OCI-LY7 (cell line): ENCODE data around the gene CHST6. TPM values are rescaled to one million over a fixed set of nuclear protein-coding genes. Genes with fewer than 3 reads are reported as not detected.
A peak's percentile ranks its signal among the peaks of the same experiment; 100 is the strongest.
"Not testable (repeated sequence)": the region's sequence is repeated elsewhere in the genome, so short reads cannot be mapped to it uniquely, and the experiment has no call there.

Source experiments
- BruUV-seq: library from RNA; stranded (reverse); fragments of 400-500 nt; replicated peaks from 2 replicates; lab custom pipeline; 2021; lab: Mats Ljungman, UMichigan
- CTCF ChIA-PET: fragments of 300-600 bp; sonication (Branson Sonifier 250); formaldehyde crosslinking; loops from one replicate; lab custom pipeline; 2022; ENCODE audit warnings: antibody characterized with exemption; ENCODE audit not compliant: unreplicated experiment; lab: Charles Lee
- POLR2A ChIA-PET: fragments of 300-600 bp; sonication (Branson Sonifier 250); formaldehyde crosslinking; loops from one replicate; lab custom pipeline; 2022; ENCODE audit warnings: antibody characterized with exemption; lab: Charles Lee
- DNase-seq: peaks from one replicate; pipeline ENCODE4 v3.0.0-alpha.2; 2015; ENCODE audit warnings: low spot score
- H2AFZ ChIP-seq: fragments of 200-600 bp; sonication (generic), shearing (Covaris generic); 2 replicates; pipeline ENCODE4 v1.6.1; 2014; ENCODE audit warnings: mild to moderate bottlenecking, antibody characterized with exemption, low read length, moderate library complexity
- H3K27ac ChIP-seq: fragments of 200-600 bp; sonication (generic); 2 replicates; pipeline ENCODE4 v1.5.1; 2014; ENCODE audit warnings: mixed run types, low read depth, mild to moderate bottlenecking, moderate library complexity, low read length, inconsistent platforms; ENCODE audit not compliant: poor library complexity, severe bottlenecking
- H3K36me3 ChIP-seq: fragments of 200-600 bp; sonication (generic); 2 replicates; pipeline ENCODE4 v1.6.1; 2014; ENCODE audit warnings: mild to moderate bottlenecking, antibody characterized with exemption, low read length, moderate library complexity, mixed read lengths; ENCODE audit not compliant: insufficient read depth
- H3K4me1 ChIP-seq: fragments of 200-600 bp; sonication (generic); 2 replicates; pipeline ENCODE4 v1.5.1; 2014; ENCODE audit warnings: mild to moderate bottlenecking, low read length; ENCODE audit not compliant: insufficient read depth, poor library complexity, severe bottlenecking
- H3K4me2 ChIP-seq: fragments of 200-600 bp; sonication (generic); 2 replicates; pipeline ENCODE4 v1.6.1; 2014; ENCODE audit warnings: mild to moderate bottlenecking, low read length
- H3K4me3 ChIP-seq: fragments of 200-600 bp; sonication (generic); 2 replicates; pipeline ENCODE4 v1.5.1; 2014; ENCODE audit warnings: mild to moderate bottlenecking, low read depth, low read length; ENCODE audit not compliant: poor library complexity, severe bottlenecking
- H3K79me2 ChIP-seq: fragments of 200-600 bp; sonication (generic); 2 replicates; pipeline ENCODE4 v1.6.1; 2016; ENCODE audit warnings: low read depth, mild to moderate bottlenecking, low read length, moderate library complexity, mixed read lengths; ENCODE audit not compliant: insufficient read depth
- H3K9me2 ChIP-seq: fragments of 200-600 bp; sonication (generic); 2 replicates; pipeline ENCODE4 v1.6.1; 2016; ENCODE audit warnings: mild to moderate bottlenecking, low read length, mixed read lengths; ENCODE audit not compliant: insufficient read depth
- H3K9me3 ChIP-seq: fragments of 200-600 bp; sonication (generic); 2 replicates; pipeline ENCODE4 v1.6.1; 2014; ENCODE audit warnings: mild to moderate bottlenecking, mixed run types, low read length, mixed read lengths
- H4K20me1 ChIP-seq: fragments of 200-600 bp; sonication (generic); 2 replicates; pipeline ENCODE4 v1.6.1; 2014; ENCODE audit warnings: mild to moderate bottlenecking, antibody characterized with exemption, low read length, moderate library complexity, mixed read lengths; ENCODE audit not compliant: insufficient read depth
- CTCF ChIP-seq: fragments of 200-600 bp; sonication (generic); conservative IDR thresholded peaks from 2 replicates; pipeline ENCODE4 v1.5.1; 2014; ENCODE audit warnings: mild to moderate bottlenecking, antibody characterized with exemption, low read length, moderate library complexity, mixed read lengths
- EZH2phosphoT487 ChIP-seq: fragments of 200-600 bp; sonication (generic); IDR thresholded peaks from 2 replicates; pipeline ENCODE4 v1.6.1; 2018; ENCODE audit warnings: low read depth, borderline replicate concordance, mild to moderate bottlenecking, mixed run types, antibody characterized with exemption, low read length, moderate library complexity, mixed read lengths
- intact Hi-C: fragments of 100-400 bp; cut with micrococcal nuclease; formaldehyde crosslinking; loops from one replicate; pipeline ENCODE4 v1.10.0; 2022; ENCODE audit not compliant: unreplicated experiment
- total RNA-seq, 2 experiments: library from RNA; depleted of rRNA in 1 of 2; stranded (reverse); fragments of >200 nt in 1 of 2; shearing (Covaris generic) in 1 of 2; gene quantifications; 2 replicates each; pipeline ENCODE4 v1.2.3, GENCODE V29; 2014 to 2022

CHST6 gene
- total RNA-seq, 2 experiments from 2014 or later: 0.06 TPM; not detected in 1

GRCh38 chr16:75466760-75467159, 28.5 kb downstream of the CHST6 start:
- H3K4me1 ChIP-seq: peaks cover 10% of the 10 kb centered on the region
- POLR2A ChIA-PET: interaction anchor here (0.9 kb wide), 1 partner anchor 22 kb away, joined by 3 read pairs; no protein-coding TSS in a partner anchor
- intact Hi-C loops: no loop called here
- TF ChIP-seq EZH2phosphoT487 (no peak), CTCF (no peak)
- peaks cover 13% of the 10 kb centered on the region for H4K20me1 ChIP-seq
- H3K4me3 ChIP-seq: no peak overlapping the region
- H3K9me3 ChIP-seq: no peaks in the 10 kb centered on the region
- no peaks in the 10 kb centered on the region for H3K9me2 ChIP-seq
- no peaks in the 10 kb centered on the region for H3K36me3 ChIP-seq
- H3K4me2 ChIP-seq: no peak overlapping the region
- H3K79me2 ChIP-seq: peaks cover 20% of the 10 kb centered on the region; the same call in 1 of the 2 replicates
- CTCF ChIA-PET: no interaction called here
- no peak overlapping the region for H2AFZ ChIP-seq
- no peak overlapping the region for H3K27ac ChIP-seq
- DNase-seq: no peak
- no TSS peak for BruUV-seq

- peak; percentile 100 for TF ChIP-seq CTCF
- no peak for TF ChIP-seq EZH2phosphoT487
- Histone ChIP-seq H3K4me2 (peak within 1 kb of the TSS; percentile 98), H3K4me3 (peak within 1 kb of the TSS; percentile 85), H3K9me2 (no peaks in the 10 kb centered on the region), H3K36me3 (0 out of 2 replicates have a peak, but pooled peaks cover 6% of the 10 kb centered on the region), H4K20me1 (peaks cover 16% of the 10 kb centered on the region), H3K27ac (peak within 1 kb of the TSS; percentile 51), H3K4me1 (peaks cover 10% of the 10 kb centered on the region), H3K9me3 (no peaks in the 10 kb centered on the region), H3K79me2 (peaks cover 32% of the 10 kb centered on the region), H2AFZ (peak within 1 kb of the TSS; percentile 61)
- peak; percentile 99 for DNase-seq
- intact Hi-C loops: loop anchor here (1.0 to 5.0 kb wide), 6 partner anchors 31 to 265 kb away; partner anchors contain the start of genes ADAT1, CFDP1, GABARAPL2 and KARS1
- ChIA-PET CTCF (interaction anchor here (0.9 kb wide), 1 partner anchor 155 kb away, joined by 3 read pairs; no protein-coding TSS in a partner anchor), POLR2A (interaction anchor here (0.6 to 0.8 kb wide), 6 partner anchors 31 to 311 kb away, joined by 3 to 7 read pairs (median 4); partner anchors contain the start of gene CFDP1)
- no TSS peak for BruUV-seq
Measured at GRCh38 chr16:75464122-75464918, 30.9 kb downstream of the CHST6 start, which contains the start of gene TMEM170A. TMEM170A (minus strand) TSS chr16:75464689; CDS start chr16:75464600, 89 bp downstream.

GRCh38 chr16:75463389-75464121, 31.7 kb downstream of the CHST6 start:
- Histone ChIP-seq H2AFZ (peak overlapping the region; percentile 61), H4K20me1 (peaks cover 16% of the 10 kb centered on the region), H3K79me2 (peaks cover 32% of the 10 kb centered on the region), H3K4me3 (peak overlapping the region; percentile 85), H3K27ac (peak overlapping the region; percentile 51), H3K4me2 (peak overlapping the region; percentile 98)
- peak; percentile 40 for DNase-seq
- H3K9me3 ChIP-seq, H3K9me2 ChIP-seq, CTCF ChIA-PET, H3K36me3 ChIP-seq, H3K4me1 ChIP-seq: not testable (repeated sequence)
- BruUV-seq: TSS peak; percentile 65
- POLR2A ChIA-PET: interaction anchor here (0.6 to 0.8 kb wide), 5 partner anchors 30 to 186 kb away, joined by 3 to 7 read pairs (median 3); partner anchors contain the start of gene CFDP1
- intact Hi-C loops: loop anchor here (1.0 to 5.0 kb wide), 6 partner anchors 30 to 264 kb away; partner anchors contain the start of genes ADAT1, CFDP1, GABARAPL2 and KARS1
